Spinal cord (tissue), 10 donors: ENCODE measurements around the gene UBTD2. TPM values are rescaled to one million over a fixed set of nuclear protein-coding genes. Genes with fewer than 3 reads are reported as not detected.
"Not testable (repeated sequence)": the region's sequence is repeated elsewhere in the genome, so short reads cannot be mapped to it uniquely, and the experiment has no call there.

Source experiments
- DNase-seq, 6 donors: peaks; one replicate each; pipeline versions ENCODE4 v3.0.0 to v3.0.0-alpha.2; 2013 to 2015; ENCODE audit warnings: low spot score in 6 of 6, low read depth in 4 of 6
- H3K27ac ChIP-seq: one replicate; pipeline ENCODE4 v1.5.1; 2013; ENCODE audit warnings: low read depth, low read length, control low read depth
- H3K27me3 ChIP-seq: one replicate; pipeline ENCODE4 v1.6.1; 2013; ENCODE audit warnings: low read length; ENCODE audit not compliant: control insufficient read depth, insufficient read depth
- H3K36me3 ChIP-seq: one replicate; pipeline ENCODE4 v1.6.1; 2013; ENCODE audit warnings: low read length; ENCODE audit not compliant: control insufficient read depth, insufficient read depth
- H3K4me1 ChIP-seq: one replicate; pipeline ENCODE4 v1.6.1; 2013; ENCODE audit warnings: low read length; ENCODE audit not compliant: control insufficient read depth, insufficient read depth
- H3K4me3 ChIP-seq: one replicate; pipeline ENCODE4 v1.5.1; 2013; ENCODE audit warnings: low read depth, low read length, control low read depth
- H3K9me3 ChIP-seq: one replicate; pipeline ENCODE4 v1.6.1; 2013; ENCODE audit warnings: low read length; ENCODE audit not compliant: control insufficient read depth, insufficient read depth
- WGBS: methylation state at CpG from one replicate; pipeline ENCODE4 v1.1.5; 2013; ENCODE audit warnings: missing lambda C conversion rate; ENCODE audit not compliant: insufficient coverage; 5-methylcytosine and 5-hydroxymethylcytosine counted together
- polyA plus RNA-seq, 2 donors: library from polyadenylated mRNA; unstranded; fragments of 120-200 nt; gene quantifications; one replicate each; pipeline ENCODE4 v1.2.1, GENCODE V29; 2013; ENCODE audit not compliant: insufficient read length in 2 of 2
- total RNA-seq, 2 donors: library from RNA; depleted of rRNA in 1 of 2; stranded (reverse); fragments of 120-200 nt in 1 of 2; fragments of >200 nt in 1 of 2; gene quantifications; one replicate each; pipeline versions ENCODE4 v1.2.3 to v1.2.4, GENCODE V29; 2013 to 2014
- donor health status: healthy.

Gene UBTD2
- total and polyA plus RNA-seq, 4 donors, result 37.7 to 54.0 (median 44.3) TPM

DNA sequence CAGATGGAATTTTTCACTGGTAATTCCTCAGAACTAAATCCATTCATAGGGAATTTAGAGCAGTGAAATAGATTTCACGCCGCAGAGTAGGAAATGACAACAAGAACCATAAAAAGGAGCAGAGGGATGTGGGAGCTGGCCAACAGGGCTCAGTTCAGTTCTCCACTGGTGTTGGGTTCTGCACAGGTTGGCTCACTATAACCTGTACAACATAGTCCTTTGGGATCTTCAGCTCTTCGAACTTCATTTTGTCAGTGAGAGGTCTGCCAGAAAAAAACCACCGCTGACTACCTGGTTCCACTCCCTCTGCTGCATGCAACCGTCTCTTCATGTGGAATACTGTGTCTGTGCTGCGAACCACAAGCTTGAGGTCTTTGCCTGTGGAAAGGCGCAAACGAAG lies 71.9 kb downstream of the UBTD2 start:
- WGBS, result 93% methylated on average over 8 of the region's 8 CpGs

DNA sequence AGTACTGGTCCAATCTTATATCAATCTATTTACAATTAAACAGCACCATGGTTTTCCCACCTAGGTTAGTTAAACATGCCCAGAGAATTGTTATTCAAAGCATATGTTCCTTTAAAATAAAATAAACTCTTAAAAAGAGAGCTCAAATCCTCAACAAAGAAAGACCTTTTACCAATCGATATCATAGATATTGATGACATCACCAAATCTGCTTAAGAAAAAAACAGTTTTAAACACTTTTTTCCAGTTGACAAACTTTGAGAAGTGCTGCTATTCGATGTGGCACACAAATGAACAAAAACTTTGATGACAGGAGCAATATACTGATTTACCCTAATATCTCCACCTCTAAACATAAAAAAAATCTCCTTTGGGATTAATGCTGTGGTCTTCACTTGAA lies 73.8 kb downstream of the UBTD2 start:
- Histone ChIP-seq H3K9me3 (no peaks in the 10 kb centered on the region), H3K27me3 (no peaks in the 10 kb centered on the region), H3K4me3 (no peak overlapping the region), H3K4me1 (no peaks in the 10 kb centered on the region), H3K36me3 (peaks cover 2% of the 10 kb centered on the region), H3K27ac (no peak overlapping the region)
- DNase-seq, result no peak
- 100% methylated on average over 1 of the region's 2 CpGs for WGBS

More for the DNA sequence above, 71.9 kb downstream of the UBTD2 start:
- no peaks in the 10 kb centered on the region for H3K4me1 ChIP-seq
- H3K27ac ChIP-seq, result no peak overlapping the region
- no peaks in the 10 kb centered on the region for H3K9me3 ChIP-seq
- no peak overlapping the region for H3K4me3 ChIP-seq
- no peaks in the 10 kb centered on the region for H3K27me3 ChIP-seq
- peaks cover 4% of the 10 kb centered on the region for H3K36me3 ChIP-seq
- DNase-seq, result no peak

DNA sequence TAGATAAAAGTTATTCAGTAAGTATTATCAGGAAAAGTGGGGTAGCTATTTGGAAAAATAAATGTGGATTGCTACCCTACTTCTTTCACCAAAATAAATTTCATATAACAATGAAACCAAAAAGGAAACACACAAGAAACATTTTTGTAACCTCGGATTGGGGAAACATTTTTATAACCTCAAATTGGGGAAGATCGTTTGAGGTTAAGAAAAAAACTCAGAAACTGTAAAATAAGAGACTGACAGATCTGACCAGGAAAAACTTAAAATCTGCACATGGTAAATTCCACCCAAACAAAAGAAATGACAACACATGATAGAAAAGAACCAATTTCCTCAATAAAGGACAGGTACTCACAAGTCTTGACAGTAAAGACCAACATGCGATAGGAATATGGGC lies 76.1 kb downstream of the UBTD2 start:
- no peaks in the 10 kb centered on the region for H3K4me1 ChIP-seq
- no peak overlapping the region for H3K27ac ChIP-seq
- H3K9me3 ChIP-seq, result no peaks in the 10 kb centered on the region
- no peak overlapping the region for H3K4me3 ChIP-seq
- DNase-seq, result no peak
- H3K27me3 ChIP-seq, result no peaks in the 10 kb centered on the region
- H3K36me3 ChIP-seq, result no peaks in the 10 kb centered on the region
- no CpG with 5 or more reads among the region's 3 CpGs for WGBS

DNA sequence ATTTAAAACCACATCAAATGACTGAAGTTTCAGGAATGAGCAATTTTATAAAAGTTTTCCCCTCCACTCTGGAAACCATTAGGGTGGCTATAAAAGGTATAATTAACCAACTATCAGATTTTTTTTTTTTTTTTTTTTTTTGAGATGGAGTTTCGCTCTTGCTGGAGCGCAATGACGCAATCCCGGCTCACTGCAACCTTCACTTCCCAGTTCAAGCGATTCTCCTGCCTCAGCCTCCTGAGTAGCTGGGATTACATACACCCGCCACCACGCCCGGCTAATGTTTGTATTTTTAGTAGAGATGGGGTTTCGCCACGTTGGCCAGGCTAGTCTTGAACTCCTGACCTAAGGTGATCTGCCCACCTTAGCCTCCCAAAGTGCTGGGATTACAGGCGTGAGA lies 77.6 kb downstream of the UBTD2 start:
- H3K36me3 ChIP-seq, H3K9me3 ChIP-seq, DNase-seq, H3K4me1 ChIP-seq, H3K27me3 ChIP-seq, H3K27ac ChIP-seq, H3K4me3 ChIP-seq: not testable (repeated sequence)
- WGBS, result 94% methylated on average over 6 of the region's 11 CpGs

DNA sequence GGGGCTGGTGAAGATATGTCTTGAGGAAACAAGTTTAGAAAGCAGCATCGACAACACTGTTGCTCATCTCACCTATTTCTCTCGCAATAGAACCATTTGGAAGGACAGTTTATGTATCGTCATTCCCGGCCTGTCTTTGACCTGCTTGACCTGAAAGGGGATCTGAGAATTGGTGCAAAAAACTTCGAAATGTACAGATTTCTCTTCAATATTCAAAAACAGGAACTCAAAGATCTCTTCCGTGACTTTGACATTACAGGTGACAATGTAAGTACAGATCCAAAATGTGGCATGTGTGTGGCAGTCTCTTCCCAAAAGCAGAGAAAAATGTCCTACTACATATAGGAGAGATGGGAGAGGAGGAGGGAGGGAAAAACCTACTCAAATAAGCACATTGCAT lies 83.1 kb downstream of the UBTD2 start:
- no peak for DNase-seq
- H3K9me3 ChIP-seq, result no peaks in the 10 kb centered on the region
- H3K4me3 ChIP-seq, result no peak overlapping the region
- no peaks in the 10 kb centered on the region for H3K36me3 ChIP-seq
- H3K4me1 ChIP-seq, result no peaks in the 10 kb centered on the region
- WGBS, result 88% methylated on average over 3 of the region's 6 CpGs
- no peak overlapping the region for H3K27ac ChIP-seq
- no peaks in the 10 kb centered on the region for H3K27me3 ChIP-seq

DNA sequence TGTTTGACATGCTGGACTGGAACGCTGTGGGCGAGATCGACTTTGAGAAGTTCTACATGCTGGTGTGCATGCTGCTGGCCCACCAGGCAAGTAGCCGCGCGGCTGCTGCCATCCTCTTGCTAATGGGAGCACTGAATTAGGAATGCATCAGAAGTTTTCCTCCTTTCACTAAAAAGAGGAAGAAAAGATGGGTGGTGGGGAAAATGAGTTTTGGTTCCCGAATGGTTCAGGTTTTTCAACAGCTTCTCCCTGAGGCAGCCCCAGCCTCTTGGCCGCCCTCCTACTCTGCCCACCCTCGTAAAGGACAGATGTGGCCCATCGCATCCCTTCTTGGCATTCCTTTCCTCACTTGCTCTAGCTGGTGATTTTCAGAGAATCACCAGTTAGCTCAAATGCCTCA lies 84.1 kb downstream of the UBTD2 start:
- DNase-seq, result no peak
- 91% methylated on average over 9 of the region's 10 CpGs for WGBS
- Histone ChIP-seq H3K36me3 (no peaks in the 10 kb centered on the region), H3K27ac (no peak overlapping the region), H3K4me3 (no peak overlapping the region), H3K27me3 (no peaks in the 10 kb centered on the region), H3K9me3 (no peaks in the 10 kb centered on the region), H3K4me1 (no peaks in the 10 kb centered on the region)

DNA sequence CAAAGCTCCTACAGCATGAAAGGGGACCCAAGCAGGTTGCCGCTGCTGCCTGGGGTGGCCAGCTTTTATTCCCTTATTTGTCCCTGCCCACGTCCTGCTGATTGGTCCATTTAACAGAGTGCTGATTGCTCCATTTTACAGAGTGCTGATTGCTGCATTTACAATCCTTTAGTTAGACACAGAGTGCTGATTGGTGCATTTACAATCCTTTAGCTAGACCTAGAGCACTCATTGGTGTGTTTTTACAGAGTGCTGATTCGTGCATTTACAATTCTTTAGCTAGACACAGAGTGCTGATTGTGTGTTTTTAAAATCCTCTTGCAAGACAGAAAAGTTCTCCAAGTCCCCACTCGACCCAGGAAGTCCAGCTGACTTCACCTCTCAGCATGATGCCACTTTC lies 85.8 kb downstream of the UBTD2 start:
- H3K36me3 ChIP-seq, H3K4me3 ChIP-seq, H3K4me1 ChIP-seq, H3K27ac ChIP-seq, DNase-seq, H3K27me3 ChIP-seq, H3K9me3 ChIP-seq: not testable (repeated sequence)
- 57% methylated on average over 2 of the region's 4 CpGs for WGBS

DNA sequence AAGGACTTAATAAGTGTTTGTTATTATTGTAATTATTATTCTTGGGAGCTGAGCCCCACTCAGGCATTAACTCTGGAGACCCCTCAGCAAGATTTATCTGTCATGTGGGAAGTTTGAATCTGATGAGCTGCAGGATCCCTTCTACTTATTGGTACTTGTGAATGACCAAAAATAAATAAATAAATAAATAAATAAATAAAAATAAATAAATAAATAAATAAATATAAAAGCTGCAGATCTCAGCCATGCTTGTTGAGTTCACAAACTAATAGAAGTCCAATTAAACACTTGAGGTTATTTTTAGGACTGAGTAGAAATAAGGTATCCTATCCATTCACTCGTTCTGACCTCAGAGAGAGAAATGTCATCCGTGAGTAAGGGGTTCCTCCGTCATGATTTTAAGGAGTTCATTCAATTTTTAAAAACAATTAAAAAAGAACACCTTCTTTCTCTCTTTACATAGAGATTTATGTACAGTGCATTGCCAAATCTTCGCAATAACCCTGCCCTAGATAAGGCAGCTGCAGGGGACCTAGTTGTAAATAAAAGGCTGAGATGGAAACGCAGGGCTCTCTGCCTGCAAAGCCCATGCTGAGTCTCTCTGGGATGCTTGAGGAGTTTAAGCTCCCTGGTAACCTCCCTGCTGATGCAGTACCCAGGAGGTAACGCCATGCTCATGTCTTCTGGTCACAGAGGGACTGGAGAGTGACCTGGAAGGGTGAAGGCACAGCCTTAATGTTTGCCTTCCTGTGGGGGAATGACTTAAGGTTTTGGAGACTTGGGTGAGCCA lies 88.4 kb downstream of the UBTD2 start:
- Histone ChIP-seq H3K4me3 (no peak overlapping the region), H3K9me3 (no peaks in the 10 kb centered on the region), H3K27me3 (no peaks in the 10 kb centered on the region), H3K27ac (no peak overlapping the region), H3K36me3 (no peaks in the 10 kb centered on the region), H3K4me1 (no peaks in the 10 kb centered on the region)
- 44% methylated on average over 2 of the region's 6 CpGs for WGBS
- no peak for DNase-seq

DNA sequence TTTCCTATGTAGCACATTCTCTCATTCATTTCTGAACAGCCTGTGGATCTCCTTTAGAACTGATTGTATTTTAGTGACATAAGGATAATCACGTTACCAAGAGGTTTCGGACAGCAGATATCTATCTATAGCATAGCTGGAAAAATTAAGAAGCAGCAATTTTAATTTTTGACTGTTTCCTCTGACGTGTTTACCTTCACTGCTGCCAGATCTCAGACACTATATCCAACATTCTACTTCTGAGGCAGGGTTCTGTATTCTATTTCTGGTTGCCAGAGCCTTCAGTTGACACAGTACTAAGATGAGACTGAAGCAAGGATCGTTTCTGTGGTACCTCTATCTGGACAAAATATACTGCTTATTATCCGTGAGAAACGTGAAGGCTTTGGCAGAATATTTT lies 89.7 kb downstream of the UBTD2 start, which contains the start of gene EFCAB9:
TSS of gene EFCAB9 (plus strand) at position 301 of the 400 bp plus-strand sequence. CDS start at position 302, 1 bp downstream.
- 95% methylated on average over 3 of the region's 6 CpGs for WGBS

DNA sequence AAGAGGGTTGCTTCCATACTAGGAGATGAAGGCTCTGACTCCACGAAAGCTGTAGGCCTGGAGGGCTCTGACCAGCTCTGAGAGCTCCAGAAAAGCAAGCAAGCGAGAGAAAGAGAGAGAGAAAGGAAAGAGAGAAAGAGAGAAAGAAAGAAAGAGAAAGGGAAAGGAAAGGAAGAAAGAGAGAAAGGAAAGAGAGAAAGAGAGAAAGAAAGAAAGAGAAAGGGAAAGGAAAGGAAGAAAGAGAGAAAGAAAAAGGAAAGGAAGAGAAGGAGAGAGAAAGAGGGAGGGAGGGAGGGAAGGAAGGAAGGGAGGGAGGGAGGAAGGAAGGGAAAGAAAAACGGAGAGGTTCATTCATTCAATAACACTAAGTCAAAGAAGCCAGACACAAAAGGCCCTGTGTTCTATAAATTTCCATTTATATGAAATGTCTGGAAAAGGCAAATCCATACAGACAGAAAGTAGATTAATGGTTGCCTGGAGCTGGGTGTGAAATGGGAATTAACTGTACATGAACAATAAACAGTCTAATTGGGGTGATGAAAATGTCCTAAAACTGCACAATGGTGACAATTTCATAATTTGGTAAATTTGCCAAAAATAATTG lies 93.8 kb downstream of the UBTD2 start:
- Histone ChIP-seq H3K9me3 (no peaks in the 10 kb centered on the region), H3K36me3 (no peaks in the 10 kb centered on the region), H3K4me3 (peak overlapping the region; percentile 4), H3K27me3 (no peaks in the 10 kb centered on the region), H3K27ac (peak overlapping the region; percentile 35), H3K4me1 (peaks cover 37% of the 10 kb centered on the region)
- WGBS, result 45% methylated on average over 2 of the region's 3 CpGs
- DNase-seq, result no peak

More for the DNA sequence above, 89.7 kb downstream of the UBTD2 start, which contains the start of gene EFCAB9:
- no peaks in the 10 kb centered on the region for H3K9me3 ChIP-seq
- H3K36me3 ChIP-seq, result no peaks in the 10 kb centered on the region
- H3K4me3 ChIP-seq, result no peak within 1 kb of the TSS
- peaks cover 6% of the 10 kb centered on the region for H3K4me1 ChIP-seq
- no peak for DNase-seq
- H3K27me3 ChIP-seq, result no peaks in the 10 kb centered on the region
- H3K27ac ChIP-seq, result no peak within 1 kb of the TSS
